Neural crest cell (in vitro differentiated cells): ENCODE results near the gene SASH1. TPM values are rescaled to one million over a fixed set of nuclear protein-coding genes. Genes with fewer than 3 reads are reported as not detected.

Experiments used
- DNase-seq: peaks from one replicate; pipeline ENCODE4 v3.0.0; 2021; ENCODE audit warnings: low read depth, mixed read lengths, low spot score
- H3K27ac Mint-ChIP-seq: one replicate; pipeline ENCODE4 v1.8.0; 2021; ENCODE audit warnings: mild to moderate bottlenecking, mixed read lengths; ENCODE audit not compliant: unreplicated experiment
- H3K27me3 Mint-ChIP-seq: 2 replicates; pipeline ENCODE4 v1.8.0; 2021; ENCODE audit warnings: low read depth, mild to moderate bottlenecking, mixed read lengths
- H3K36me3 Mint-ChIP-seq: 2 replicates; pipeline ENCODE4 v1.8.0; 2021; ENCODE audit warnings: low read depth, mild to moderate bottlenecking, mixed read lengths
- H3K4me1 Mint-ChIP-seq: 2 replicates; pipeline ENCODE4 v1.8.0; 2021; ENCODE audit warnings: mixed read lengths
- H3K4me3 Mint-ChIP-seq: one replicate; pipeline ENCODE4 v1.8.0; 2021; ENCODE audit warnings: mild to moderate bottlenecking, mixed read lengths
- H3K9me3 Mint-ChIP-seq: 2 replicates; pipeline ENCODE4 v1.8.0; 2021; ENCODE audit warnings: mixed read lengths
- total RNA-seq: library from RNA; stranded (reverse); gene quantifications from 2 replicates; pipeline ENCODE4 v1.2.1, GENCODE V29; 2021
- TF ChIP-seq, protein P1 (sequence below): fragments of 200-600 bp; sonication (generic); conservative IDR thresholded peaks from 2 replicates; pipeline ENCODE4 v1.5.0; 2021; ENCODE audit warnings: antibody characterized with exemption, mild to moderate bottlenecking

SASH1 gene
- total RNA-seq, 1 donor from 2014 or later, result 90.0 TPM

DNA sequence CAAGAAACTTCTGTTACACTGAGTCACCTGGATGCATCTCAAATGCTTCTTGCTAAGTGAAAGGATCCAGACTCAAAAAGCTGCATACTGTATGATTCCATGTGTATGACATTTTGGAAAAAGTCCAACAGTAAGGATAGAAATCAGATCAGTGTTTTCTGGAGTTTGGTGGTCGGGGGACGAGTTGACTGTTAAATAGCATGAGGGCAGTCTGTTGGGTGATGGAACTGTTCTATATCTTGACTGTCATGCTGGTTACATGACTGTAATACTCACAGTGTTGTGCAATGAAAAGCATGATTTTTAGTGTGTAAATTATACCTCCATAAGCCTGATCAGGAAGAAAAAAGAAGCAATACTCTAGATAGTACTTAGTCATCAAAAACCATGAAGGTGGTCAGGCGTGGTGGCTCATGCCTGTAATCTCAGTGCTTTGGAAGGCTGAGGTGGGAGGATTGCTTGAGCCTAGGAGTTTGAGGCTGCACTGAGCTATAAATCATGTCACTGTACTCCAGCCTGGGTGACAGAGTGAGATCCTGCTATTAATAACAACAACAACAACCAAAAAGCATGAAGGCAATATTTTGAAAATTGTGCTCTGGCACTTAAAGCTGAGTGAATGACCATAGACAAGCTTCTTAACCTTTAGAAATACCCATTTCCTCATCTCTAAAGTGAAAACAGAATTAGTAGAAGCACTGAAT is 30.5 kb upstream of the SASH1 start:
- peaks cover 3% of the 10 kb centered on the region for H3K9me3 Mint-ChIP-seq
- H3K36me3 Mint-ChIP-seq, result no peaks in the 10 kb centered on the region
- no peak for DNase-seq
- no peak overlapping the region for H3K27ac Mint-ChIP-seq
- H3K27me3 Mint-ChIP-seq, result no peaks in the 10 kb centered on the region
- H3K4me1 Mint-ChIP-seq, result peaks cover 49% of the 10 kb centered on the region
- TF ChIP-seq, protein P1, sequence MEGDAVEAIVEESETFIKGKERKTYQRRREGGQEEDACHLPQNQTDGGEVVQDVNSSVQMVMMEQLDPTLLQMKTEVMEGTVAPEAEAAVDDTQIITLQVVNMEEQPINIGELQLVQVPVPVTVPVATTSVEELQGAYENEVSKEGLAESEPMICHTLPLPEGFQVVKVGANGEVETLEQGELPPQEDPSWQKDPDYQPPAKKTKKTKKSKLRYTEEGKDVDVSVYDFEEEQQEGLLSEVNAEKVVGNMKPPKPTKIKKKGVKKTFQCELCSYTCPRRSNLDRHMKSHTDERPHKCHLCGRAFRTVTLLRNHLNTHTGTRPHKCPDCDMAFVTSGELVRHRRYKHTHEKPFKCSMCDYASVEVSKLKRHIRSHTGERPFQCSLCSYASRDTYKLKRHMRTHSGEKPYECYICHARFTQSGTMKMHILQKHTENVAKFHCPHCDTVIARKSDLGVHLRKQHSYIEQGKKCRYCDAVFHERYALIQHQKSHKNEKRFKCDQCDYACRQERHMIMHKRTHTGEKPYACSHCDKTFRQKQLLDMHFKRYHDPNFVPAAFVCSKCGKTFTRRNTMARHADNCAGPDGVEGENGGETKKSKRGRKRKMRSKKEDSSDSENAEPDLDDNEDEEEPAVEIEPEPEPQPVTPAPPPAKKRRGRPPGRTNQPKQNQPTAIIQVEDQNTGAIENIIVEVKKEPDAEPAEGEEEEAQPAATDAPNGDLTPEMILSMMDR, result no peak
- H3K4me3 Mint-ChIP-seq, result no peak overlapping the region

DNA sequence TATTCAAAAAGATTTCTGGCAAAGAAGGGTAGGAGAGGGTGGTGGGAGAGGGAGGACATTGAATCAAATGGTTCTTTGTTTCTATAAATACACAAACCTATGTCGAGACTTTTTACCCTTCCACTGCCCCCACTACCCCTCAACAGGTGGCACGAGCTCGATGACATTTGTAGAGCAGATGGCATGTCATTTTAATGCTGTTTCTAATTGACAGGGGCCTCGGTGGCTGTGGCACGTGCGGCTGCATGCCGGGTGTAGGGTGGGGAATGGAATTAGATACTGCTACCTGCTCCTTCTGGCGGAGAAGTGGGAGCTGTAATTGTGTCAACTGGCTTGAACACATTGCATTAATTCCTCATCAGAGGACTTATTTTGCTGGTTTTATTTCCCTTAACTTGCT is 29.1 kb upstream of the SASH1 start:
- TF ChIP-seq, protein P1, result no peak
- Mint-ChIP-seq H3K9me3 (peaks cover 3% of the 10 kb centered on the region), H3K4me3 (no peak overlapping the region), H3K36me3 (no peaks in the 10 kb centered on the region), H3K4me1 (peaks cover 54% of the 10 kb centered on the region), H3K27me3 (no peaks in the 10 kb centered on the region), H3K27ac (no peak overlapping the region)
- no peak for DNase-seq

DNA sequence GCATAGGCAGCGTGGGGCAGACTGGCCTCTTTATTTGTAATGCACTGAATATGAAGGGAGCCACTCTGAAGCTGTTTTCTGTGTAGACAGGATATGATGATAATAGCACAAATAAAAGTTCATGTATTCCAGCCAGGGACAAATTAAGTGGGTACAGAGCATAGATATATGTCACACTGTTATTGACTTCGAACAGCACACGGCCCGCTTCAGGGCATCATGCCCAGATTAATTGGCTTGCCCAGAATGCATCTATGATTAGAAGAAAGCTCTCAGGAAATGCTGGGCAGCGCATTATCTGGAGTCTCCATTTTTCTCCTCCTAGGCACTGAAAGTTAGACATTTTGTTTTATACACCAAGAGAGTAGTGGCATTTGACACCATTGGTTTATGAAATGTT is 26.3 kb upstream of the SASH1 start:
- no peaks in the 10 kb centered on the region for H3K27me3 Mint-ChIP-seq
- peaks cover 53% of the 10 kb centered on the region for H3K4me1 Mint-ChIP-seq
- no peak for DNase-seq
- H3K9me3 Mint-ChIP-seq, result peaks cover 2% of the 10 kb centered on the region
- no peak overlapping the region for H3K27ac Mint-ChIP-seq
- TF ChIP-seq, protein P1, result no peak
- no peak overlapping the region for H3K4me3 Mint-ChIP-seq
- H3K36me3 Mint-ChIP-seq, result no peaks in the 10 kb centered on the region

DNA sequence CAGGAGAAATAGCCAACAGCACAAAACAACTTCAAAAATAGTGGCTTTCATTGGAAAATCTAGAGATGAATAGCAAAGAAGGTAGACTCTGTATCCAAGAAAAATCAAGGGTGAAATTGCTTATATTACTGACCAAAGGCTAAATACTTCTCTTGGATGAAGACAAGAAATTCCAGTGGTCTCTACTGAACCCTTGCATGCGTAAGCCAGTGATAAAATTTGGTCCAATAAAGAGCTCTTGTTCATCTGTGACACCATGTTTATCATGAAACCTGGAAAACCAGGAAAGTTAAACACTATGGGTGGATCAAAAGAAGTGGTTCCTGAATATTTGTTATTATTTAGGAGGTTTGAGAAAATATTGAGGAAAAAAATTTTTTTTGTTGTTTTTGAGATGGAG is 25.6 kb upstream of the SASH1 start:
- H3K27ac Mint-ChIP-seq, result no peak overlapping the region
- TF ChIP-seq, protein P1, result no peak
- H3K27me3 Mint-ChIP-seq, result no peaks in the 10 kb centered on the region
- H3K36me3 Mint-ChIP-seq, result no peaks in the 10 kb centered on the region
- DNase-seq, result no peak
- H3K4me1 Mint-ChIP-seq, result peaks cover 53% of the 10 kb centered on the region
- H3K9me3 Mint-ChIP-seq, result peaks cover 2% of the 10 kb centered on the region
- no peak overlapping the region for H3K4me3 Mint-ChIP-seq

DNA sequence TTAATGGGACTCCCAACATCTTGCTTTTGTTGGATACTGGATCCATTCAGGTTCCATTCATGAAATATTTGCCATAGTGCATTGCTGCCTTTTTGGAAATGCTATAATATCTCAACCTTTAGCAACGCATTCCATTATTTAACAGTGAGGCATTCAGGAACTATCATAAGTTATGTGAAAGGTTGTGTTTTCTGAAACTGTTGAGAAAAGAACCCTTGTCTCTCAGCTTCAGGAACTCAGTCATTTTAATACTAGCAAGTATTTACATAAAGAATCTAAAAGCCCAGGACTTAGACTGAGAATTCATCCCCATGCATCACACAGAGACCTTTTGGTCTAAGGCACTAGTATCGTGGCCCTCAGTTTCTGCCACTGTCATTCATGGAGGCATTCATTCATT is 24.9 kb upstream of the SASH1 start:
- no peak overlapping the region for H3K27ac Mint-ChIP-seq

More for the DNA sequence above, 24.9 kb upstream of the SASH1 start:
- Mint-ChIP-seq H3K27me3 (no peaks in the 10 kb centered on the region), H3K4me1 (peaks cover 52% of the 10 kb centered on the region), H3K9me3 (peaks cover 2% of the 10 kb centered on the region), H3K4me3 (no peak overlapping the region), H3K36me3 (no peaks in the 10 kb centered on the region)
- TF ChIP-seq, protein P1, result no peak
- DNase-seq, result no peak
